HCT116 (cell line): ENCODE measurements around the gene TBXAS1.

ENCODE experiments used
- ATF3 ChIP-seq: IDR thresholded peaks from 2 replicates; pipeline ENCODE4 v1.6.1; 2012
- CTCF ChIP-seq, 3 experiments: fragments of 200-600 bp in 1 of 3; sonication (generic) in 1 of 3; IDR thresholded peaks in 2 of 3; conservative IDR thresholded peaks in 1 of 3; 2 replicates each; pipeline ENCODE4 v1.5.1; 2012 to 2017; ENCODE audit warnings: low read depth in 2 of 3, low read length in 2 of 3, antibody characterized with exemption in 1 of 3, borderline replicate concordance in 1 of 3, control low read depth in 1 of 3, mild to moderate bottlenecking in 1 of 3, mixed read lengths in 1 of 3, mixed run types in 1 of 3, moderate library complexity in 1 of 3; ENCODE audit not compliant: insufficient read depth in 1 of 3
- EZH2phosphoT487 ChIP-seq: fragments of 200-600 bp; IDR thresholded peaks from 2 replicates; pipeline ENCODE4 v1.6.1; 2018; ENCODE audit warnings: antibody characterized with exemption, borderline replicate concordance
- JUND ChIP-seq: IDR thresholded peaks from 2 replicates; pipeline ENCODE4 v1.6.1; 2012
- MAX ChIP-seq: IDR thresholded peaks from 2 replicates; pipeline ENCODE4 v1.6.1; 2012
- POLR2A ChIP-seq: IDR thresholded peaks from 2 replicates; pipeline ENCODE4 v1.7.0; 2011; ENCODE audit warnings: borderline replicate concordance; ENCODE audit not compliant: insufficient read depth, insufficient read length; ENCODE audit errors: extremely low read depth
- POLR2AphosphoS5 ChIP-seq: IDR thresholded peaks from 2 replicates; pipeline ENCODE4 v1.6.1; 2011; ENCODE audit warnings: mild to moderate bottlenecking, low read depth, low read length, moderate library complexity
- RAD21 ChIP-seq: IDR thresholded peaks from 2 replicates; pipeline ENCODE4 v1.6.1; 2012; ENCODE audit warnings: low read depth, mild to moderate bottlenecking
- SIN3A ChIP-seq: IDR thresholded peaks from 2 replicates; pipeline ENCODE4 v1.6.1; 2012; ENCODE audit warnings: low read depth
- SP1 ChIP-seq: IDR thresholded peaks from 2 replicates; pipeline ENCODE4 v1.6.1; 2012; ENCODE audit warnings: low read depth
- ZNF274 ChIP-seq: fragments of 200-500 bp; sonication (Bioruptor generic); IDR thresholded peaks from 2 replicates; pipeline ENCODE4 v1.6.1; 2014; ENCODE audit warnings: mild to moderate bottlenecking, low read depth, low read length, inconsistent platforms

GRCh38 chr7:139984642-139985539, 155.8 kb downstream of the TBXAS1 start:
- TF ChIP-seq POLR2A (no peak), POLR2AphosphoS5 (no peak), CTCF (IDR thresholded peaks at IDR 0.05 in 2 of 3, conservative IDR thresholded peaks at IDR 0.05 in 1 of 3; ENCODE audit: borderline replicate concordance in 1 of 3, insufficient read depth in 1 of 3, low read depth in 2 of 3, low read length in 2 of 3) (no peak), MAX (no peak), SIN3A (no peak), RAD21 (no peak), ZNF274 (no peak), ATF3 (no peak), EZH2phosphoT487 (no peak), JUND (no peak), SP1 (no peak)
